K562 (cell line): ENCODE results near the gene SLC16A4. TPM values are rescaled to one million over a fixed set of nuclear protein-coding genes. Genes with fewer than 3 reads are reported as not detected.

Experiments used
- CEBPZ ChIP-seq: fragments of 150-350 bp; IDR thresholded peaks from 2 replicates; pipeline ENCODE4 v1.6.1; 2014; ENCODE audit warnings: low read depth, mild to moderate bottlenecking, low read length, borderline replicate concordance
- CHD1 ChIP-seq: fragments of 200-600 bp; sonication (generic); IDR thresholded peaks from one replicate; pipeline ENCODE4 v1.6.1; 2012; ENCODE audit warnings: mild to moderate bottlenecking, moderate library complexity, low read length, inconsistent platforms
- CTCFL ChIP-seq: IDR thresholded peaks from 2 replicates; pipeline ENCODE4 v1.6.1; 2011; ENCODE audit warnings: borderline replicate concordance, low read depth, mild to moderate bottlenecking, moderate library complexity, low read length; ENCODE audit not compliant: insufficient read depth, poor library complexity, severe bottlenecking
- ETS1 ChIP-seq: conservative IDR thresholded peaks from 2 replicates; pipeline ENCODE4 v1.6.1; 2011; ENCODE audit warnings: low read depth, mild to moderate bottlenecking, low read length; ENCODE audit not compliant: control insufficient read depth
- HOMEZ ChIP-seq: fragments of 250-450 bp; sonication (Bioruptor Pico); IDR thresholded peaks from 2 replicates; pipeline ENCODE4 v1.4.0; 2020; ENCODE audit warnings: mild to moderate bottlenecking, moderate library complexity
- JUN ChIP-seq, 2 experiments: sonication (generic) in 1 of 2; formaldehyde crosslinking in 1 of 2; IDR thresholded peaks; 2 replicates each; pipeline versions ENCODE4 v1.6.1 to v1.8.0; 2012 to 2022; ENCODE audit warnings: borderline replicate concordance in 2 of 2, mild to moderate bottlenecking in 2 of 2, improper control_type of control experiment in 1 of 2, low read depth in 1 of 2, low read length in 1 of 2, missing genetic modification reagents in 1 of 2
- ZBTB7A ChIP-seq: IDR thresholded peaks from 2 replicates; pipeline ENCODE4 v1.6.1; 2011; ENCODE audit warnings: low read depth, mild to moderate bottlenecking, low read length, moderate library complexity, borderline replicate concordance; ENCODE audit not compliant: control insufficient read depth
- ZNF311 ChIP-seq: fragments of 250-450 bp; sonication (Bioruptor Pico); IDR thresholded peaks from 2 replicates; pipeline ENCODE4 v1.4.0; 2020; ENCODE audit warnings: mild to moderate bottlenecking, moderate library complexity
- ZNF609 ChIP-seq: sonication (generic); formaldehyde crosslinking; IDR thresholded peaks from 2 replicates; pipeline ENCODE4 v1.8.1; 2023; ENCODE audit warnings: missing genetic modification reagents, mild to moderate bottlenecking, borderline replicate concordance
- polyA plus RNA-seq, 8 experiments: library from polyadenylated mRNA; depleted of rRNA in 4 of 8; stranded (reverse) in 5 of 8; unstranded in 3 of 8; fragments of >200 nt; fragmentation: Nextera tagmentation in 2 of 8; fragmentation: Illumina TruSeq in 1 of 8; extraction: Ambion mirVana in 2 of 8; extraction: Trizol in 1 of 8; gene quantifications; 2 replicates each; pipeline versions ENCODE4 v1.2.1 to v1.2.3, GENCODE V29; 2011 to 2014; ENCODE audit warnings: inconsistent platforms in 1 of 8, missing spikeins in 1 of 8
- total RNA-seq, 7 experiments: library from RNA; depleted of rRNA in 6 of 7; stranded (reverse); fragments of >200 nt in 6 of 7; fragmentation: Illumina TruSeq in 2 of 7; extraction: Trizol in 2 of 7; gene quantifications; 2 replicates each; pipeline versions ENCODE4 v1.2.1 to v1.2.3, GENCODE V29; 2011 to 2021; ENCODE audit warnings: low replicate concordance in 1 of 7

Gene SLC16A4
- total and polyA plus RNA-seq, 9 of the 15 experiments (the other 6 are each of a cell fraction or from before 2014, with no cell fraction given) = 0.04 to 0.31 (median 0.18) TPM; not detected in 1

GRCh38 chr1:110420874-110421793 lies 30.3 kb upstream of the SLC16A4 start (continued):
- TF ChIP-seq ETS1 = no peak
- TF ChIP-seq HOMEZ (CRISPR knock-in tag) = no peak
- TF ChIP-seq JUN (IDR thresholded peaks at IDR 0.05; ENCODE audit: borderline replicate concordance, low read depth, low read length) = peak; percentile 87
- no peak for TF ChIP-seq JUN (CRISPR knock-in tag; IDR thresholded peaks at IDR 0.05; ENCODE audit: borderline replicate concordance)
- TF ChIP-seq CEBPZ = no peak
- no peak for TF ChIP-seq ZNF609
- TF ChIP-seq ZNF311 (CRISPR knock-in tag) = no peak
- no peak for TF ChIP-seq CHD1
- no peak for TF ChIP-seq ZBTB7A
- no peak for TF ChIP-seq CTCFL
